Neural progenitor cell (in vitro differentiated cells): Measurements from ENCODE around the gene DNPH1. TPM values are rescaled to one million over a fixed set of nuclear protein-coding genes. Genes with fewer than 3 reads are reported as not detected.
A peak's percentile ranks its signal among the peaks of the same experiment; 100 is the strongest.

Experiments used
- DNase-seq: peaks from one replicate; pipeline ENCODE4 v3.0.0-alpha.2; 2016; ENCODE audit warnings: low spot score
- H2AFZ ChIP-seq: fragments of 200-600 bp; sonication (generic); replicated peaks from 2 replicates; pipeline ENCODE4 v1.6.1; 2016; ENCODE audit warnings: antibody characterized with exemption
- H3F3A ChIP-seq: fragments of 200-600 bp; sonication (generic); 2 replicates; pipeline ENCODE4 v1.6.1; 2016; ENCODE audit warnings: antibody characterized with exemption, low read depth
- H3K27ac ChIP-seq: fragments of 200-600 bp; sonication (generic); 2 replicates; pipeline ENCODE4 v1.5.1; 2016; ENCODE audit warnings: mild to moderate bottlenecking
- H3K27me3 ChIP-seq: fragments of 200-600 bp; sonication (generic); 2 replicates; pipeline ENCODE4 v1.6.1; 2016; ENCODE audit warnings: mild to moderate bottlenecking, moderate library complexity
- H3K36me3 ChIP-seq: fragments of 200-600 bp; sonication (generic); 2 replicates; pipeline ENCODE4 v1.5.1; 2016
- H3K4me1 ChIP-seq: fragments of 200-600 bp; sonication (generic); 2 replicates; pipeline ENCODE4 v1.6.1; 2016; ENCODE audit warnings: mixed run types
- H3K4me2 ChIP-seq: fragments of 200-600 bp; sonication (generic); 2 replicates; pipeline ENCODE4 v1.6.1; 2016
- H3K4me3 ChIP-seq: fragments of 200-600 bp; sonication (generic); 2 replicates; pipeline ENCODE4 v1.5.1; 2016
- H3K79me2 ChIP-seq: fragments of 200-600 bp; sonication (generic); 2 replicates; pipeline ENCODE4 v1.6.1; 2016; ENCODE audit warnings: low read depth
- H3K9ac ChIP-seq: fragments of 200-600 bp; sonication (generic); 2 replicates; pipeline ENCODE4 v1.6.1; 2016
- H3K9me3 ChIP-seq: fragments of 200-600 bp; sonication (generic); 2 replicates; pipeline ENCODE4 v1.5.1; 2016; ENCODE audit warnings: low read depth
- H4K20me1 ChIP-seq: fragments of 200-600 bp; sonication (generic); 2 replicates; pipeline ENCODE4 v1.6.1; 2016; ENCODE audit warnings: low read depth
- H3K27ac Mint-ChIP-seq: 3 replicates; pipeline ENCODE4 v1.8.0; 2021; ENCODE audit warnings: mixed read lengths
- H3K27me3 Mint-ChIP-seq: 2 replicates; pipeline ENCODE4 v1.8.0; 2022; ENCODE audit warnings: low read depth, mild to moderate bottlenecking, inconsistent platforms, moderate library complexity, mixed read lengths; ENCODE audit not compliant: insufficient read depth
- H3K36me3 Mint-ChIP-seq: 3 replicates; pipeline ENCODE4 v1.8.0; 2021; ENCODE audit warnings: mixed read lengths
- H3K4me1 Mint-ChIP-seq: 3 replicates; pipeline ENCODE4 v1.8.0; 2021; ENCODE audit warnings: mixed read lengths
- H3K4me3 Mint-ChIP-seq: 3 replicates; pipeline ENCODE4 v1.8.0; 2021; ENCODE audit warnings: mild to moderate bottlenecking, moderate library complexity, mixed read lengths
- H3K9me3 Mint-ChIP-seq: 3 replicates; pipeline ENCODE4 v1.8.0; 2020; ENCODE audit warnings: mixed read lengths
- CTCF ChIP-seq: fragments of 200-600 bp; sonication (generic); IDR thresholded peaks from 2 replicates; pipeline ENCODE4 v1.5.1; 2017; ENCODE audit warnings: antibody characterized with exemption, mild to moderate bottlenecking
- EZH2 ChIP-seq: fragments of 200-600 bp; sonication (generic); IDR thresholded peaks from 2 replicates; pipeline ENCODE4 v1.6.1; 2017; ENCODE audit warnings: antibody characterized with exemption, mild to moderate bottlenecking, moderate library complexity
- EZH2phosphoT487 ChIP-seq: fragments of 200-600 bp; sonication (generic); IDR thresholded peaks from 2 replicates; pipeline ENCODE4 v1.6.1; 2017; ENCODE audit warnings: antibody characterized with exemption
- total RNA-seq: library from RNA; depleted of rRNA; stranded (reverse); fragments of >200 nt; gene quantifications from 2 replicates; pipeline ENCODE4 v1.2.3, GENCODE V29; 2015; ENCODE audit warnings: low replicate concordance

The DNPH1 gene
- total RNA-seq, 1 donor from 2014 or later: 25.2 TPM

- H3K4me3 ChIP-seq: no peak overlapping the region
- H3K9me3 Mint-ChIP-seq: no peaks in the 10 kb centered on the region
- no peak overlapping the region for H3K9ac ChIP-seq
- peaks cover 2% of the 10 kb centered on the region for H3K36me3 Mint-ChIP-seq
- no peaks in the 10 kb centered on the region for H3K9me3 ChIP-seq
- H3K4me1 ChIP-seq: peaks cover 37% of the 10 kb centered on the region
- H3K27me3 Mint-ChIP-seq: peaks cover 41% of the 10 kb centered on the region
- H3K27ac Mint-ChIP-seq: no peak overlapping the region
- TF ChIP-seq EZH2 (no peak), EZH2phosphoT487 (no peak), CTCF (no peak)
- no peaks in the 10 kb centered on the region for H4K20me1 ChIP-seq
- peaks cover 70% of the 10 kb centered on the region for H3K27me3 ChIP-seq
- no peaks in the 10 kb centered on the region for H3K79me2 ChIP-seq
- no peak overlapping the region for H2AFZ ChIP-seq
- no peak overlapping the region for H3K4me3 Mint-ChIP-seq
- peaks cover 27% of the 10 kb centered on the region for H3F3A ChIP-seq
- peaks cover 49% of the 10 kb centered on the region for H3K4me1 Mint-ChIP-seq
- no peak overlapping the region for H3K4me2 ChIP-seq
- no peak overlapping the region for H3K27ac ChIP-seq
- no peaks in the 10 kb centered on the region for H3K36me3 ChIP-seq
- no peak for DNase-seq
These were observed 42.7 kb upstream of the DNPH1 start for GRCh38 chr6:43271944-43272343.

GRCh38 chr6:43271103-43271815 is 42.0 kb upstream of the DNPH1 start:
- H3K9me3 Mint-ChIP-seq: no peaks in the 10 kb centered on the region
- no peak overlapping the region for H3K9ac ChIP-seq
- H3K4me2 ChIP-seq: no peak overlapping the region
- no peak overlapping the region for H3K27ac Mint-ChIP-seq
- no peaks in the 10 kb centered on the region for H3K9me3 ChIP-seq
- H3K4me1 ChIP-seq: peaks cover 31% of the 10 kb centered on the region
- DNase-seq: no peak
- no peak overlapping the region for H3K4me3 ChIP-seq
- TF ChIP-seq CTCF: no peak
- peaks cover 47% of the 10 kb centered on the region for H3K4me1 Mint-ChIP-seq
- H3K27me3 ChIP-seq: peaks cover 69% of the 10 kb centered on the region
- H3K79me2 ChIP-seq: no peaks in the 10 kb centered on the region
- no peaks in the 10 kb centered on the region for H4K20me1 ChIP-seq
- H3K36me3 ChIP-seq: no peaks in the 10 kb centered on the region
- H3F3A ChIP-seq: peaks cover 22% of the 10 kb centered on the region
- peaks cover 45% of the 10 kb centered on the region for H3K27me3 Mint-ChIP-seq
- peak overlapping the region; percentile 50 for H3K4me3 Mint-ChIP-seq
- no peak overlapping the region for H2AFZ ChIP-seq
- no peak overlapping the region for H3K27ac ChIP-seq
- H3K36me3 Mint-ChIP-seq: peaks cover 2% of the 10 kb centered on the region

- H3K27me3 ChIP-seq: peaks cover 51% of the 10 kb centered on the region
- no peak overlapping the region for H3K4me3 Mint-ChIP-seq
- H3K79me2 ChIP-seq: no peaks in the 10 kb centered on the region
- H2AFZ ChIP-seq: peak overlapping the region; percentile 57
- peak overlapping the region; percentile 71 for H3K4me2 ChIP-seq
- H3K4me1 Mint-ChIP-seq: peaks cover 43% of the 10 kb centered on the region
- TF ChIP-seq EZH2 (no peak), CTCF (no peak), EZH2phosphoT487 (no peak)
- H3F3A ChIP-seq: peaks cover 10% of the 10 kb centered on the region
- no peak overlapping the region for H3K27ac Mint-ChIP-seq
- H3K9ac ChIP-seq: no peak overlapping the region
- peak overlapping the region; percentile 22 for H3K4me3 ChIP-seq
- peaks cover 17% of the 10 kb centered on the region for H3K4me1 ChIP-seq
- H3K27ac ChIP-seq: no peak overlapping the region
- H3K36me3 ChIP-seq: no peaks in the 10 kb centered on the region
- DNase-seq: peak; percentile 48
- H4K20me1 ChIP-seq: no peaks in the 10 kb centered on the region
- peaks cover 35% of the 10 kb centered on the region for H3K27me3 Mint-ChIP-seq
- H3K9me3 ChIP-seq: no peaks in the 10 kb centered on the region
- peaks cover 2% of the 10 kb centered on the region for H3K36me3 Mint-ChIP-seq
- H3K9me3 Mint-ChIP-seq: no peaks in the 10 kb centered on the region
These were observed 40.2 kb upstream of the DNPH1 start for GRCh38 chr6:43269273-43270007.
